Lower lobe of right lung (tissue), 2 donors: ENCODE results near the gene PMPCA. TPM values are rescaled to one million over a fixed set of nuclear protein-coding genes. Genes with fewer than 3 reads are reported as not detected.
"Not testable (repeated sequence)": the region's sequence is repeated elsewhere in the genome, so short reads cannot be mapped to it uniquely, and the experiment has no call there.

Source experiments
- ATAC-seq, 2 donors: fragments of 200-7000 bp; cut with Tn5 transposase; one replicate each; pipeline ENCODE4 v1.9.1; 2020 to 2022; ENCODE audit warnings: mild to moderate bottlenecking in 2 of 2, moderate library complexity in 2 of 2
- DNase-seq: peaks from one replicate; pipeline ENCODE4 v3.0.0-alpha.2; 2020
- H3K27ac ChIP-seq: fragments of 200-600 bp; one replicate; pipeline ENCODE4 v1.8.0; 2022
- H3K27me3 ChIP-seq: fragments of 200-600 bp; one replicate; pipeline ENCODE4 v1.8.0; 2022; ENCODE audit warnings: low read depth
- H3K36me3 ChIP-seq: fragments of 200-600 bp; one replicate; pipeline ENCODE4 v1.8.0; 2022; ENCODE audit warnings: mild to moderate bottlenecking
- H3K4me1 ChIP-seq: fragments of 200-600 bp; one replicate; pipeline ENCODE4 v1.8.0; 2022
- H3K4me3 ChIP-seq: fragments of 200-600 bp; one replicate; pipeline ENCODE4 v1.8.0; 2022; ENCODE audit warnings: mild to moderate bottlenecking
- H3K9me3 ChIP-seq: fragments of 200-600 bp; one replicate; pipeline ENCODE4 v1.8.0; 2022
- CTCF ChIP-seq: fragments of 200-600 bp; IDR thresholded peaks from one replicate; pipeline ENCODE4 v1.8.0; 2022; ENCODE audit warnings: antibody characterized with exemption, mild to moderate bottlenecking
- intact Hi-C: fragments of 100-400 bp; cut with DNase I; formaldehyde crosslinking; loops from one replicate; pipeline ENCODE4 v1.11.0; 2022
- total RNA-seq: library from RNA; stranded (reverse); fragmentation: NEBNext Ultra II Directional; extraction: Animal tissue kit (Norgen Biotek cat#: 25700); gene quantifications from one replicate; pipeline ENCODE4 v1.2.1, GENCODE V29; 2021
- donor health status: DM: no; HTN: yes; CAD: no; lungs with severe emphysema.

Gene PMPCA
- total RNA-seq, 1 donor from 2014 or later, result 43.2 TPM

GRCh38 chr9:136421791-136422190 is 11.3 kb downstream of the PMPCA start:
- Histone ChIP-seq H3K4me1 (no peaks in the 10 kb centered on the region), H3K4me3 (no peak overlapping the region), H3K27me3 (no peaks in the 10 kb centered on the region), H3K36me3 (peaks cover 85% of the 10 kb centered on the region), H3K27ac (no peak overlapping the region), H3K9me3 (no peaks in the 10 kb centered on the region)
- ATAC-seq, result no peak
- no peak for TF ChIP-seq CTCF
- intact Hi-C loops, result no loop called here
- DNase-seq, result no peak

DNA sequence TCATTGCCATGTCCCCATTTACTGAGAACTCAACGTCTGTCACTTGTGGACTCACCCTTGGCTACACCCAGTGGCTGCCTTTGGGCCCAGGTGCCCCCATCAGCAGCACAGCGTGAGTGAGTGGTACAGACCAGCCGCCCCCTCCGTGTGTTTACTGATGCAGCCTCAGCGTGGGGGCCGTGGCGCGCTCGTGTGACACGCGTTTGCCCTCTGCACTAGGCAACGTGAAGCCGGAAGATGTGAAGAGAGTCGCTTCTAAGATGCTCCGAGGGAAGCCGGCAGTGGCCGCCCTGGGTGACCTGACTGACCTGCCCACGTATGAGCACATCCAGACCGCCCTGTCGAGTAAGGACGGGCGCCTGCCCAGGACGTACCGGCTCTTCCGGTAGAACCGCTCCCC is 12.4 kb downstream of the PMPCA start:
- Histone ChIP-seq H3K9me3 (no peaks in the 10 kb centered on the region), H3K4me1 (no peaks in the 10 kb centered on the region), H3K36me3 (peaks cover 78% of the 10 kb centered on the region), H3K4me3 (no peak overlapping the region), H3K27me3 (no peaks in the 10 kb centered on the region), H3K27ac (no peak overlapping the region)
- no peak for DNase-seq
- no peak for TF ChIP-seq CTCF
- intact Hi-C loops, result no loop called here
- ATAC-seq, result no peak

DNA sequence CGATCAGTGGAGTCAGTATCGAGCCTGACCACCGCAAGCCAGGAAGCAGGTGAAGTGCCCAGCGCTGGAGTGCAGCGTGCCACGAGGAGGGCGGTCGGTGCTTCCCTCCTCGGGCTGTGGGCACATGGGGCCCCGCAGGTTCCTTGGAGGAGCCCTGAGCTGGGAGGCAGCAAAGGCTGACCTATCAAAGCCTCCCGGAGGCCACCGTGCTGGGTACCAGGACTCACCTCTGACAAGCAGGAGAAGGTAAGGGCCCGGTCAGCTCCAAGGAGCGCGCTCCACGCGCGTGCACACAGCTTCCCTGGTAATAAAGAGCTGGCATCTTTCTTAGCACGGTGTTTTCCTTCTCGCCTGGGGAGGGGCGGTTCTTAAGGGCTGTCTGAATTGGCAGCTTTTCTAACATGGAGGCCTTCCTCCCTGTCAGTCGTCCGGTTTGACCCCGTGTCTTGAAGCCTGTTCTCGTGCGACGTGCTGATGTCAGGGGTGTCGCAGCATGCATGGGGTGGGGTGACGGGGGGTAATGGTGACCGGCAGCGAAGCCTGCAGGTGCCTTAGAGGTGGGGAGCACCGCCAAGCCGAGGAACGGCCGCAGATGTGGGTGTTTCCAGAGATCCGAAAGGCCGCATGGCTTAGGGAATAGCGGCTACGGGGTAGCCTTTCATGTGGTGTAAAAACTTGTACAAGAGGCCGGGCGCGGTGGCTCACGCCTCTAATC is 13.1 kb downstream of the PMPCA start:
- peaks cover 72% of the 10 kb centered on the region for H3K36me3 ChIP-seq
- no peaks in the 10 kb centered on the region for H3K9me3 ChIP-seq
- no peak overlapping the region for H3K27ac ChIP-seq
- DNase-seq (no peak), ATAC-seq (peak in 1 of 2 donors; percentile 6)
- no peak overlapping the region for H3K4me3 ChIP-seq
- intact Hi-C loops, result no loop called here
- no peaks in the 10 kb centered on the region for H3K27me3 ChIP-seq
- TF ChIP-seq CTCF, result no peak
- H3K4me1 ChIP-seq, result no peaks in the 10 kb centered on the region

- ATAC-seq (no peak), DNase-seq (peak; percentile 32)
- no peak overlapping the region for H3K4me3 ChIP-seq
- no peak for TF ChIP-seq CTCF
- H3K9me3 ChIP-seq, result no peaks in the 10 kb centered on the region
- intact Hi-C loops, result no loop called here
- H3K36me3 ChIP-seq, result peaks cover 72% of the 10 kb centered on the region
- no peak overlapping the region for H3K27ac ChIP-seq
- H3K27me3 ChIP-seq, result no peaks in the 10 kb centered on the region
- H3K4me1 ChIP-seq, result no peaks in the 10 kb centered on the region
Measured at GRCh38 chr9:136424750-136425362, 14.4 kb downstream of the PMPCA start.

GRCh38 chr9:136425367-136425766 is 14.9 kb downstream of the PMPCA start:
- H3K4me3 ChIP-seq, H3K4me1 ChIP-seq, H3K27me3 ChIP-seq, H3K9me3 ChIP-seq, intact Hi-C loops, H3K27ac ChIP-seq: not testable (repeated sequence)
- ATAC-seq (peak in 1 of 2 donors; percentile 56), DNase-seq (peak; percentile 42)
- H3K36me3 ChIP-seq, result peaks cover 72% of the 10 kb centered on the region

DNA sequence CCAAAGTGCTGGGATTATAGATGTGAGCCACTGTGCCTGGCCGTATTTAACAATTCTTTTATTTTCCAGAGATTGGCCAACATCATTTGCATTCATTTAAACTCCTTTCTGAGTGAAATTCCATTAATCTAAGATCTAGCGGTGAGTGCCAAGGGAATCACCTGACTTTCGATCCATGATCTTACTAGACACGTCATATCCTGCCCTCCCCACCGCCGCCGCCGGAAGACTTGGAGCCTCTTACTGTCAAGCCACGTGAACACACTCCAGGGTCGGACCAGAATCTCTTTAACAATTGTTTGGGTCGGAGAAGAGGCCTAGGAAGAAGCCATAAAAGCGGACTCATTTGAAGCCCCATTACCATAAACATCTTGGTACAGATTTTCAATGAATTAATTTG is 16.3 kb downstream of the PMPCA start:
- H3K9me3 ChIP-seq, result no peaks in the 10 kb centered on the region
- ATAC-seq (no peak), DNase-seq (no peak)
- TF ChIP-seq CTCF, result no peak
- intact Hi-C loops, result no loop called here
- H3K27ac ChIP-seq, result no peak overlapping the region
- H3K36me3 ChIP-seq, result peaks cover 64% of the 10 kb centered on the region
- H3K4me1 ChIP-seq, result no peaks in the 10 kb centered on the region
- H3K4me3 ChIP-seq, result no peak overlapping the region
- no peaks in the 10 kb centered on the region for H3K27me3 ChIP-seq
